T-helper 2 cell treated with Interferon-gamma antibody and Interleukin-4, amounts not matched to agents 5 μg/mL and 100 μg/mL, for 36 hours (primary cell): ENCODE measurements around the gene KANTR.

Experiments
- DNase-seq: peaks from one replicate; pipeline ENCODE4 v3.0.0; 2021; ENCODE audit warnings: low spot score
- H3K27ac Mint-ChIP-seq: one replicate; pipeline ENCODE4 v1.8.0; 2021; ENCODE audit warnings: mild to moderate bottlenecking, mixed read lengths
- H3K27me3 Mint-ChIP-seq: one replicate; pipeline ENCODE4 v1.8.0; 2021; ENCODE audit warnings: low read depth, mixed read lengths
- H3K36me3 Mint-ChIP-seq: one replicate; pipeline ENCODE4 v1.8.0; 2021; ENCODE audit warnings: low read depth, mixed read lengths
- H3K4me1 Mint-ChIP-seq: one replicate; pipeline ENCODE4 v1.8.0; 2021; ENCODE audit warnings: low read depth, mixed read lengths
- H3K4me3 Mint-ChIP-seq: one replicate; pipeline ENCODE4 v1.8.0; 2022; ENCODE audit warnings: mild to moderate bottlenecking, moderate library complexity, mixed read lengths
- H3K9me3 Mint-ChIP-seq: one replicate; pipeline ENCODE4 v1.8.0; 2021; ENCODE audit warnings: mixed read lengths

The KANTR gene

GRCh38 chrX:53087388-53087831 lies 6.5 kb upstream of the KANTR start:
- Mint-ChIP-seq H3K27ac (no peak overlapping the region), H3K4me3 (no peak overlapping the region), H3K27me3 (no peaks in the 10 kb centered on the region), H3K9me3 (no peaks in the 10 kb centered on the region), H3K36me3 (peaks cover 18% of the 10 kb centered on the region), H3K4me1 (peaks cover 35% of the 10 kb centered on the region)
- DNase-seq, result no peak

GRCh38 chrX:53088136-53088974 lies 5.6 kb upstream of the KANTR start:
- H3K27ac Mint-ChIP-seq, result peak overlapping the region; percentile 79
- H3K9me3 Mint-ChIP-seq, result no peaks in the 10 kb centered on the region
- DNase-seq, result peak; percentile 64
- peak overlapping the region; percentile 91 for H3K4me3 Mint-ChIP-seq
- H3K36me3 Mint-ChIP-seq, result peaks cover 18% of the 10 kb centered on the region
- H3K27me3 Mint-ChIP-seq, result no peaks in the 10 kb centered on the region
- peaks cover 32% of the 10 kb centered on the region for H3K4me1 Mint-ChIP-seq

- peaks cover 12% of the 10 kb centered on the region for H3K36me3 Mint-ChIP-seq
- DNase-seq, result no peak
- H3K27me3 Mint-ChIP-seq, result no peaks in the 10 kb centered on the region
- H3K4me3 Mint-ChIP-seq, result peak overlapping the region; percentile 91
- H3K4me1 Mint-ChIP-seq, result peaks cover 28% of the 10 kb centered on the region
- no peaks in the 10 kb centered on the region for H3K9me3 Mint-ChIP-seq
- peak overlapping the region; percentile 45 for H3K27ac Mint-ChIP-seq
Measured at GRCh38 chrX:53089224-53089842, 4.6 kb upstream of the KANTR start.

GRCh38 chrX:53089925-53090324 lies 4.0 kb upstream of the KANTR start:
- H3K9me3 Mint-ChIP-seq, result no peaks in the 10 kb centered on the region
- peaks cover 26% of the 10 kb centered on the region for H3K4me1 Mint-ChIP-seq
- peaks cover 10% of the 10 kb centered on the region for H3K36me3 Mint-ChIP-seq
- no peak overlapping the region for H3K27ac Mint-ChIP-seq
- no peaks in the 10 kb centered on the region for H3K27me3 Mint-ChIP-seq
- H3K4me3 Mint-ChIP-seq, result no peak overlapping the region
- DNase-seq, result no peak

GRCh38 chrX:53091354-53091753 lies 2.6 kb upstream of the KANTR start:
- Mint-ChIP-seq H3K36me3 (peaks cover 5% of the 10 kb centered on the region), H3K9me3 (no peaks in the 10 kb centered on the region), H3K4me3 (no peak overlapping the region), H3K4me1 (peaks cover 26% of the 10 kb centered on the region), H3K27me3 (no peaks in the 10 kb centered on the region), H3K27ac (no peak overlapping the region)
- no peak for DNase-seq

GRCh38 chrX:53093177-53093655 lies 726 bp upstream of the KANTR start:
- Mint-ChIP-seq H3K9me3 (no peaks in the 10 kb centered on the region), H3K4me1 (peaks cover 22% of the 10 kb centered on the region), H3K27me3 (no peaks in the 10 kb centered on the region), H3K36me3 (peaks cover 4% of the 10 kb centered on the region), H3K4me3 (peak overlapping the region; percentile 89), H3K27ac (peak overlapping the region; percentile 87)
- DNase-seq, result peak; percentile 72

- peak overlapping the region; percentile 87 for H3K27ac Mint-ChIP-seq
- DNase-seq, result no peak
- peaks cover 12% of the 10 kb centered on the region for H3K4me1 Mint-ChIP-seq
- peak overlapping the region; percentile 89 for H3K4me3 Mint-ChIP-seq
- H3K36me3 Mint-ChIP-seq, result peaks cover 9% of the 10 kb centered on the region
- no peaks in the 10 kb centered on the region for H3K27me3 Mint-ChIP-seq
- no peaks in the 10 kb centered on the region for H3K9me3 Mint-ChIP-seq
Measured at GRCh38 chrX:53094582-53094905, 602 bp downstream of the KANTR start.

GRCh38 chrX:53095796-53096195 lies 1.9 kb downstream of the KANTR start:
- H3K36me3 Mint-ChIP-seq, result peaks cover 10% of the 10 kb centered on the region
- peak overlapping the region; percentile 42 for H3K4me3 Mint-ChIP-seq
- no peaks in the 10 kb centered on the region for H3K27me3 Mint-ChIP-seq
- no peak for DNase-seq
- no peak overlapping the region for H3K27ac Mint-ChIP-seq
- peaks cover 12% of the 10 kb centered on the region for H3K4me1 Mint-ChIP-seq
- H3K9me3 Mint-ChIP-seq, result no peaks in the 10 kb centered on the region

GRCh38 chrX:53114864-53115549 lies 21.1 kb downstream of the KANTR start:
- no peak for DNase-seq
- Mint-ChIP-seq H3K4me3 (no peak overlapping the region), H3K9me3 (no peaks in the 10 kb centered on the region), H3K27me3 (no peaks in the 10 kb centered on the region), H3K27ac (no peak overlapping the region), H3K36me3 (peaks cover 4% of the 10 kb centered on the region), H3K4me1 (peaks cover 9% of the 10 kb centered on the region)

GRCh38 chrX:53115550-53115874 lies 21.6 kb downstream of the KANTR start:
- Mint-ChIP-seq H3K4me3 (no peak overlapping the region), H3K9me3 (no peaks in the 10 kb centered on the region), H3K4me1 (peaks cover 9% of the 10 kb centered on the region), H3K27ac (no peak overlapping the region), H3K27me3 (no peaks in the 10 kb centered on the region), H3K36me3 (peaks cover 4% of the 10 kb centered on the region)
- DNase-seq, result no peak

GRCh38 chrX:53116101-53116500 lies 22.2 kb downstream of the KANTR start:
- no peak for DNase-seq
- Mint-ChIP-seq H3K9me3 (no peaks in the 10 kb centered on the region), H3K36me3 (peaks cover 4% of the 10 kb centered on the region), H3K27ac (no peak overlapping the region), H3K4me3 (no peak overlapping the region), H3K27me3 (no peaks in the 10 kb centered on the region), H3K4me1 (peaks cover 9% of the 10 kb centered on the region)

- H3K27me3 Mint-ChIP-seq, result no peaks in the 10 kb centered on the region
- peaks cover 5% of the 10 kb centered on the region for H3K36me3 Mint-ChIP-seq
- H3K4me1 Mint-ChIP-seq, result peaks cover 14% of the 10 kb centered on the region
- H3K9me3 Mint-ChIP-seq, result peaks cover 4% of the 10 kb centered on the region
- DNase-seq, result no peak
- no peak overlapping the region for H3K4me3 Mint-ChIP-seq
- no peak overlapping the region for H3K27ac Mint-ChIP-seq
Measured at GRCh38 chrX:53122013-53122412, 28.1 kb downstream of the KANTR start.

GRCh38 chrX:53125506-53125905 lies 31.6 kb downstream of the KANTR start:
- Mint-ChIP-seq H3K36me3 (peaks cover 5% of the 10 kb centered on the region), H3K9me3 (peaks cover 4% of the 10 kb centered on the region), H3K4me1 (peaks cover 14% of the 10 kb centered on the region), H3K27me3 (no peaks in the 10 kb centered on the region), H3K27ac (no peak overlapping the region), H3K4me3 (no peak overlapping the region)
- no peak for DNase-seq

GRCh38 chrX:53126377-53126776 lies 32.4 kb downstream of the KANTR start:
- Mint-ChIP-seq H3K27me3 (no peaks in the 10 kb centered on the region), H3K36me3 (peaks cover 5% of the 10 kb centered on the region), H3K27ac (no peak overlapping the region), H3K4me3 (no peak overlapping the region), H3K4me1 (peaks cover 14% of the 10 kb centered on the region), H3K9me3 (peaks cover 4% of the 10 kb centered on the region)
- DNase-seq, result no peak
